GM12873 (cell line): Measurements from ENCODE around the gene UBE2D1.

ENCODE experiments used
- TF ChIP-seq, protein P1 (sequence below): IDR thresholded peaks from 2 replicates; pipeline ENCODE4 v1.5.1; 2012; ENCODE audit warnings: low read depth, mild to moderate bottlenecking, moderate library complexity, low read length, control low read depth; ENCODE audit not compliant: insufficient read depth; ENCODE audit errors: missing control alignments

The UBE2D1 gene

DNA sequence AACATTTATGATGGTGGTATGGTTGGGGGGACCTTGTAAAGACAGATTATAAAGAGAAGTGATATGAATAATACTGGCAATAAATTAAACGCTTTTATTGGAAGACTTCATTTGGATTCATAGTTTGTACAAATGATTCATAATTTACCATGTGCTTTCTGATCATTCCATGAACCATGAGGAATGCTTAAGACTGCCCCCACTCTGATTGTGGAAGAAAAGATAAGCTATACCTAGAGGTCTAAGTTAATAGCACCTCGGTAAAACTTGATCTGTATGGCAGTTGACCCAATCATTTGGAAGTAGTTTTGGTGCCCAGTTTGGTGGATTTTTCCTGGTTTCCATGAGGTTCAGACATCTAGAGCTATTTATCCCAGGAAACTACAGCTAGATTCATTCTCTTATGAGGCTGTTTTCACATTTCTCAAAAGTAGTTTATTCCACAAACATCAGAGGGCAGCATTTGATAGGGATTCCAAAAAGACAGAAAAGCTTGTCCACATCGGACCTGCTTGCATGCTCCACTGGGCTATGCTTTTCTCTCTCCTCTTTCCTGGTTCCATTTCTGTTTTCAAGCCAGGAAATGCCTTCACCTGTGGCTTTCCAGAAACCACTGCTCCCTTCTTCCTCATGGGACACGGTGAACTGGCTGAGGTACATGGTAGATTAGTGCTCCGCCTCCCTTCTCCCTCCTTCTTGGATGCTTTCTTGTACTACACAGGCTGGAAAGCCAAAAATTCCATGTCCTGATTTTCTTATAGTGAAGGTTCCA, 79.7 kb downstream of the UBE2D1 start:
- TF ChIP-seq, protein P1, sequence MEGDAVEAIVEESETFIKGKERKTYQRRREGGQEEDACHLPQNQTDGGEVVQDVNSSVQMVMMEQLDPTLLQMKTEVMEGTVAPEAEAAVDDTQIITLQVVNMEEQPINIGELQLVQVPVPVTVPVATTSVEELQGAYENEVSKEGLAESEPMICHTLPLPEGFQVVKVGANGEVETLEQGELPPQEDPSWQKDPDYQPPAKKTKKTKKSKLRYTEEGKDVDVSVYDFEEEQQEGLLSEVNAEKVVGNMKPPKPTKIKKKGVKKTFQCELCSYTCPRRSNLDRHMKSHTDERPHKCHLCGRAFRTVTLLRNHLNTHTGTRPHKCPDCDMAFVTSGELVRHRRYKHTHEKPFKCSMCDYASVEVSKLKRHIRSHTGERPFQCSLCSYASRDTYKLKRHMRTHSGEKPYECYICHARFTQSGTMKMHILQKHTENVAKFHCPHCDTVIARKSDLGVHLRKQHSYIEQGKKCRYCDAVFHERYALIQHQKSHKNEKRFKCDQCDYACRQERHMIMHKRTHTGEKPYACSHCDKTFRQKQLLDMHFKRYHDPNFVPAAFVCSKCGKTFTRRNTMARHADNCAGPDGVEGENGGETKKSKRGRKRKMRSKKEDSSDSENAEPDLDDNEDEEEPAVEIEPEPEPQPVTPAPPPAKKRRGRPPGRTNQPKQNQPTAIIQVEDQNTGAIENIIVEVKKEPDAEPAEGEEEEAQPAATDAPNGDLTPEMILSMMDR, result no peak

DNA sequence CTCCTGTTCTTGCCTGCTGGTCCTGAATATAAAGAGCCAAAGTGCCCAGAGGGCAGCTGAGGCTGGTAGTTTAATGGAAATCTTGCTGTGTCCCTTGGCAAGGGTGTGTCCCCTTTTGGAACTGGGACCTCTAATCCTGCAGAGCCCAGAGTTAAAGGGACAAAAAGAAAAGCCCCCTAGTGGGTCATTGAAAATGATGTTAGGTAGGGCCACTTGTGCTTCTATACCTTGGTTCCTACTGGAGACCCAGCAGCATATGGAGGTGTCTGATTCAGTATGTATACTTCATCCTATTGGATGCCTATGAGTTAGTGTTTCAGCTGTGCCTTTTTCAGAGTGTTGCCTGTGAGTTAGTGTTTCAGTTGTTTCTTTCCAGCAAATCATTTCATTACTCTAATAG, 81.0 kb downstream of the UBE2D1 start:
- TF ChIP-seq, protein P1, result no peak
